BJ (cell line): ENCODE data around the gene PIK3R1. TPM values are rescaled to one million over a fixed set of nuclear protein-coding genes. Genes with fewer than 3 reads are reported as not detected.
"Not testable (repeated sequence)": the region's sequence is repeated elsewhere in the genome, so short reads cannot be mapped to it uniquely, and the experiment has no call there.

Experiments used
- CTCF ChIA-PET: fragments of 350-600 bp; formaldehyde crosslinking; extraction: SDS; loops from one replicate; lab custom pipeline; 2021; ENCODE audit warnings: antibody characterized with exemption, inconsistent platforms; lab: Yijun Ruan, JAX
- POLR2A ChIA-PET: fragments of 300-600 bp; sonication (Branson Sonifier 250); formaldehyde crosslinking; extraction: SDS; loops from one replicate; lab custom pipeline; 2021; ENCODE audit warnings: antibody characterized with exemption; lab: Charles Lee
- DNase-seq: peaks from one replicate; pipeline ENCODE4 v3.0.0-alpha.2; 2011; ENCODE audit warnings: low read depth
- H3K27me3 ChIP-seq: 2 replicates; pipeline ENCODE4 v1.6.0; 2011; ENCODE audit warnings: low read length; ENCODE audit not compliant: control insufficient read depth, insufficient read depth
- H3K36me3 ChIP-seq: 2 replicates; pipeline ENCODE4 v1.5.1; 2011; ENCODE audit warnings: low read length; ENCODE audit not compliant: control insufficient read depth, insufficient read depth
- H3K4me3 ChIP-seq: 2 replicates; pipeline ENCODE4 v1.5.1; 2011; ENCODE audit warnings: low read depth, mild to moderate bottlenecking, control low read depth, low read length
- CTCF ChIP-seq: IDR thresholded peaks from 2 replicates; pipeline ENCODE4 v1.5.1; 2011; ENCODE audit warnings: low read depth, mild to moderate bottlenecking, control low read depth, inconsistent platforms, low read length, moderate library complexity; ENCODE audit not compliant: insufficient read depth
- polyA plus RNA-seq: library from polyadenylated mRNA; depleted of rRNA; stranded (reverse); fragments of >200 nt; gene quantifications from 2 replicates; pipeline ENCODE4 v1.2.3, GENCODE V29; 2011

PIK3R1 gene
- polyA plus RNA-seq, 1 experiment, result 11.8 TPM

GRCh38 chr5:68200288-68200687, 15.3 kb upstream of the PIK3R1 start:
- no peak overlapping the region for H3K4me3 ChIP-seq
- CTCF ChIA-PET, result no interaction called here
- no peaks in the 10 kb centered on the region for H3K27me3 ChIP-seq
- H3K36me3 ChIP-seq, result no peaks in the 10 kb centered on the region
- POLR2A ChIA-PET, result interaction anchor here (0.6 kb wide), 1 partner anchor 109 kb away, joined by 8 read pairs; no protein-coding TSS in a partner anchor
- TF ChIP-seq CTCF, result no peak
- no peak for DNase-seq

DNA sequence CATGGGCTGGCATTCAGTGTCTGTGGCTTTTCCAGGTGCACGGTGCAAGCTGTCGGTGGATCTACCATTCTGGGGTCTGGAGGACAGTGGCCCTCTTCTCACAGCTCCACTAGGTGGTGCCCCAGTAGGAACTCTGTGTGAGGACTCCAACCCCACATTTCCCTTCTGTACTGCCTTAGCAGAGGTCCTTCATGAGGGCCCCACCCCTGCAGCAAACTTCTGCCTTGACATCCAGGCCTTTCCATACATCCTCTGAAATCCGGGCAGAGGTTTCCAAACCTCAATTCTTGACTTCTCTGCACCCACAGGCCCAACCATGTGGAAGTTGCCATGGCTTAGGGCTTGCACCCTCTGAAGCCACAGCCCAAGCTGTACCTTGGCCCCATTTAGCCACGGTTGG, 4.9 kb upstream of the PIK3R1 start:
- H3K4me3 ChIP-seq, POLR2A ChIA-PET, DNase-seq, H3K27me3 ChIP-seq, H3K36me3 ChIP-seq, CTCF ChIA-PET: not testable (repeated sequence)

GRCh38 chr5:68214482-68215207, 911 bp upstream of the PIK3R1 start:
- no peak for DNase-seq
- ChIA-PET CTCF (interaction anchor here (0.8 to 3.2 kb wide), 6 partner anchors 10 to 968 kb away, joined by 3 to 13 read pairs (median 4); no protein-coding TSS in a partner anchor), POLR2A (interaction anchor here (0.5 to 0.7 kb wide), 3 partner anchors 187 to 406 kb away, joined by 3 to 10 read pairs (median 3); no protein-coding TSS in a partner anchor)

GRCh38 chr5:68215898-68216244, 315 bp downstream of the PIK3R1 start:
- CTCF ChIA-PET, result interaction anchor here (1.3 to 3.2 kb wide), 4 partner anchors 8 to 969 kb away, joined by 4 to 13 read pairs (median 6); no protein-coding TSS in a partner anchor
- DNase-seq, result no peak
- Histone ChIP-seq H3K4me3 (peak overlapping the region; percentile 80), H3K27me3 (no peaks in the 10 kb centered on the region), H3K36me3 (no peaks in the 10 kb centered on the region)
- POLR2A ChIA-PET, result no interaction called here
- TF ChIP-seq CTCF, result no peak

More at GRCh38 chr5:68214482-68215207, 911 bp upstream of the PIK3R1 start:
- Histone ChIP-seq H3K4me3 (peak overlapping the region; percentile 63), H3K36me3 (no peaks in the 10 kb centered on the region), H3K27me3 (no peaks in the 10 kb centered on the region)
- TF ChIP-seq CTCF, result no peak

- no peak for TF ChIP-seq CTCF
- POLR2A ChIA-PET, result interaction anchor here (0.6 kb wide), 1 partner anchor 145 kb away, joined by 4 read pairs; no protein-coding TSS in a partner anchor
Measured at GRCh38 chr5:68216245-68217046, 890 bp downstream of the PIK3R1 start.

More at GRCh38 chr5:68216245-68217046, 890 bp downstream of the PIK3R1 start:
- H3K36me3 ChIP-seq, result no peaks in the 10 kb centered on the region
- H3K4me3 ChIP-seq, result peak overlapping the region; percentile 80
- CTCF ChIA-PET, result interaction anchor here (1.3 to 3.2 kb wide), 4 partner anchors 8 to 970 kb away, joined by 4 to 13 read pairs (median 6); no protein-coding TSS in a partner anchor
- DNase-seq, result no peak
- no peaks in the 10 kb centered on the region for H3K27me3 ChIP-seq
